ENCODE measurements around the gene CACNA1I.

GRCh38 chr22:39629851-39630250 lies 59.3 kb downstream of the CACNA1I start:
- TF ChIP-seq, protein P1, sequence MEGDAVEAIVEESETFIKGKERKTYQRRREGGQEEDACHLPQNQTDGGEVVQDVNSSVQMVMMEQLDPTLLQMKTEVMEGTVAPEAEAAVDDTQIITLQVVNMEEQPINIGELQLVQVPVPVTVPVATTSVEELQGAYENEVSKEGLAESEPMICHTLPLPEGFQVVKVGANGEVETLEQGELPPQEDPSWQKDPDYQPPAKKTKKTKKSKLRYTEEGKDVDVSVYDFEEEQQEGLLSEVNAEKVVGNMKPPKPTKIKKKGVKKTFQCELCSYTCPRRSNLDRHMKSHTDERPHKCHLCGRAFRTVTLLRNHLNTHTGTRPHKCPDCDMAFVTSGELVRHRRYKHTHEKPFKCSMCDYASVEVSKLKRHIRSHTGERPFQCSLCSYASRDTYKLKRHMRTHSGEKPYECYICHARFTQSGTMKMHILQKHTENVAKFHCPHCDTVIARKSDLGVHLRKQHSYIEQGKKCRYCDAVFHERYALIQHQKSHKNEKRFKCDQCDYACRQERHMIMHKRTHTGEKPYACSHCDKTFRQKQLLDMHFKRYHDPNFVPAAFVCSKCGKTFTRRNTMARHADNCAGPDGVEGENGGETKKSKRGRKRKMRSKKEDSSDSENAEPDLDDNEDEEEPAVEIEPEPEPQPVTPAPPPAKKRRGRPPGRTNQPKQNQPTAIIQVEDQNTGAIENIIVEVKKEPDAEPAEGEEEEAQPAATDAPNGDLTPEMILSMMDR (IDR thresholded peaks at IDR 0.05), result no peak
- TF ChIP-seq EZH2phosphoT487 (IDR thresholded peaks at IDR 0.05) (no peak), EZH2 (IDR thresholded peaks at IDR 0.05) (no peak)
